Lung (tissue), 12 donors: ENCODE results near the gene DPP6. TPM values are rescaled to one million over a fixed set of nuclear protein-coding genes. Genes with fewer than 3 reads are reported as not detected.

Experiments
- ATAC-seq: fragments of 200-7000 bp; cut with Tn5 transposase; one replicate; pipeline ENCODE4 v1.9.1; 2020; ENCODE audit warnings: moderate number of reproducible peaks; ENCODE audit not compliant: insufficient read depth, low FRiP score
- DNase-seq, 3 donors: peaks; one replicate each; pipeline ENCODE4 v3.0.0-alpha.2; 2013 to 2017
- H3K27ac ChIP-seq, 2 donors: one replicate each; pipeline ENCODE4 v1.5.1; 2013; ENCODE audit warnings: mild to moderate bottlenecking in 2 of 2, moderate library complexity in 2 of 2, control low read depth in 1 of 2, inconsistent platforms in 1 of 2, low read depth in 1 of 2, low read length in 1 of 2
- H3K27me3 ChIP-seq, 3 donors: one replicate each; pipeline ENCODE4 v1.5.1; 2013; ENCODE audit warnings: low read length in 2 of 3; ENCODE audit not compliant: control insufficient read depth in 3 of 3, insufficient read depth in 3 of 3
- H3K36me3 ChIP-seq, 4 donors: one replicate each; pipeline ENCODE4 v1.5.1; 2013; ENCODE audit warnings: low read length in 4 of 4, mild to moderate bottlenecking in 1 of 4, moderate library complexity in 1 of 4; ENCODE audit not compliant: control insufficient read depth in 4 of 4, insufficient read depth in 4 of 4
- H3K4me1 ChIP-seq, 5 donors: one replicate each; pipeline ENCODE4 v1.5.1; 2013; ENCODE audit warnings: low read length in 5 of 5, mild to moderate bottlenecking in 2 of 5, moderate library complexity in 1 of 5; ENCODE audit not compliant: control insufficient read depth in 5 of 5, insufficient read depth in 5 of 5
- H3K4me3 ChIP-seq: one replicate; pipeline ENCODE4 v1.5.1; 2013; ENCODE audit warnings: mild to moderate bottlenecking, control low read depth, moderate library complexity
- H3K9ac ChIP-seq, 2 donors: one replicate each; pipeline ENCODE4 v1.5.1; 2013; ENCODE audit warnings: low read length in 2 of 2, control low read depth in 1 of 2; ENCODE audit not compliant: insufficient read depth in 1 of 2
- H3K9me3 ChIP-seq, 4 donors: one replicate each; pipeline ENCODE4 v1.5.1; 2013; ENCODE audit warnings: low read length in 3 of 4, mild to moderate bottlenecking in 1 of 4, moderate library complexity in 1 of 4; ENCODE audit not compliant: control insufficient read depth in 4 of 4, insufficient read depth in 3 of 4
- WGBS, 2 donors: extraction: QIAGEN DNeasy Blood & Tissue Kit; methylation state at CpG; one replicate each; pipeline ENCODE4 v1.1.7; 2013; 5-methylcytosine and 5-hydroxymethylcytosine counted together
- polyA plus RNA-seq, 2 donors: library from polyadenylated mRNA; stranded (reverse); fragments of 200-250 nt; gene quantifications; one replicate each; pipeline ENCODE4 v1.2.1, GENCODE V29; 2013
- total RNA-seq, 2 donors: library from RNA; depleted of rRNA in 1 of 2; stranded (reverse); fragments of >200 nt in 1 of 2; gene quantifications; one replicate each; pipeline ENCODE4 v1.2.1, GENCODE V29; 2014 to 2021
- TF ChIP-seq, protein P1 (sequence below): IDR thresholded peaks from 2 replicates; pipeline ENCODE4 v1.5.1; 2012; ENCODE audit warnings: mild to moderate bottlenecking; ENCODE audit errors: control extremely low read depth, extremely low read depth
- donor health status: control.
- donor health status: control.
- donor health status: Bipolar disorder and iron deficiency.
- donor health status: healthy.
- donor health status: DM: yes; HTN: yes; CAD: no.

Gene DPP6
- total and polyA plus RNA-seq, 4 donors, result 0.08 to 1.3 (median 0.75) TPM

DNA sequence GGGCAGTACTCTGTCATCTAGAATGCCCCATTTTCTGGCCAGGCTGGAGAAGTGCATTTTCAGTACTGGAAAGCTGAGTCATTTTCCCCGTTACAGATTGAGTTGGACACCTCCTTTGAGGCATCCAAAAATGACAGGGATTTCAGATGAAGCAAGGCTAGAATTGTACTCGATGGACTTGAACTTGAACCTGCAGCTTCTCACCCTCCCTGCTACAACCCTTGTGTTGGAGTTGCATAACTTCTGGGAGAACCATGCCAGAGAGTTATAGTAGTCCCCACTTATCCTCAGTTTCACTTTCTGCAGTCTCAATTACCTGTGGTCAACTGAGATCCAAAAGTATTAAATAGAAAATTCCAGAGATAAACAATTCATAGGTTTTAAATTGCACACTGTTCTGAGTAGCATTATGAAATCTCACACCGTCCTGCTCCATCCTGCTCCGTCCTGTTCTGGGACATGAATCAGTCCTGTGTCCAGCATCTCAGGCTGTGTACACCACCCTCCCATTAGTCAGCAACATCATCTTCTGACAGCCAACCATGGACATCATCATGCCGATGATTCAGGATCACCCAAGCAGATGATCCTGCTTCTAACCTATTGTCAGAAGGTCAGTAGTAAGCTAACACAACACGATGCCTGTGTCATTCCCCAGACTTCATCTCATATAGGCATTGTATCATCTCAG lies 363.7 kb downstream of the DPP6 start:
- Histone ChIP-seq H3K27me3 (no peaks in the 10 kb centered on the region), H3K9me3 (peaks cover 0 to 5% (median 0%) of the 10 kb centered on the region in 4 donors), H3K9ac (no peak overlapping the region), H3K4me1 (no peaks in the 10 kb centered on the region), H3K27ac (no peak overlapping the region), H3K4me3 (no peak overlapping the region), H3K36me3 (no peaks in the 10 kb centered on the region)
- TF ChIP-seq, protein P1, sequence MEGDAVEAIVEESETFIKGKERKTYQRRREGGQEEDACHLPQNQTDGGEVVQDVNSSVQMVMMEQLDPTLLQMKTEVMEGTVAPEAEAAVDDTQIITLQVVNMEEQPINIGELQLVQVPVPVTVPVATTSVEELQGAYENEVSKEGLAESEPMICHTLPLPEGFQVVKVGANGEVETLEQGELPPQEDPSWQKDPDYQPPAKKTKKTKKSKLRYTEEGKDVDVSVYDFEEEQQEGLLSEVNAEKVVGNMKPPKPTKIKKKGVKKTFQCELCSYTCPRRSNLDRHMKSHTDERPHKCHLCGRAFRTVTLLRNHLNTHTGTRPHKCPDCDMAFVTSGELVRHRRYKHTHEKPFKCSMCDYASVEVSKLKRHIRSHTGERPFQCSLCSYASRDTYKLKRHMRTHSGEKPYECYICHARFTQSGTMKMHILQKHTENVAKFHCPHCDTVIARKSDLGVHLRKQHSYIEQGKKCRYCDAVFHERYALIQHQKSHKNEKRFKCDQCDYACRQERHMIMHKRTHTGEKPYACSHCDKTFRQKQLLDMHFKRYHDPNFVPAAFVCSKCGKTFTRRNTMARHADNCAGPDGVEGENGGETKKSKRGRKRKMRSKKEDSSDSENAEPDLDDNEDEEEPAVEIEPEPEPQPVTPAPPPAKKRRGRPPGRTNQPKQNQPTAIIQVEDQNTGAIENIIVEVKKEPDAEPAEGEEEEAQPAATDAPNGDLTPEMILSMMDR, result no peak
- WGBS, 2 donors, result 82 to 85% methylated on average over 6 of the region's 6 CpGs
- DNase-seq, result no peak
- no peak for ATAC-seq

DNA sequence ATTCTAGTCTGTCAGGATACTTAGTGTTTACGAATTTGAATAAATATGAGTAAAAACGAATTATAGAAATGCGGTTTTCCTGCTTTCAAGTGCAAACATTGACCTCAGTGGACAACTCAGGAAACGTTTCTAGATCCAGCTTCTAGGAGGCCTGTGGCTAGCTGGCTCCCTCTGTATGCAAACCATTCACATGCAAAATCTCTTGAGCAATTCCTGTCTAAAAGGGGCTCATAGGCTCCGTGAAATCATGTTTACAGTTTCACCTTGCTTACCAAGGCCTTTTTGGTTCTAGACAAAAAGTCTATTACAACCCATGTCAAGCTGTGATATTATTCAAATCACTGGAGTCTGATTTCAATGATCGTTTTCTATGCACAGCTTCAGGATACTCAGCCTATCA lies 364.5 kb downstream of the DPP6 start:
- no peaks in the 10 kb centered on the region for H3K36me3 ChIP-seq
- TF ChIP-seq, protein P1, result no peak
- H3K9me3 ChIP-seq, result peaks cover 0 to 5% (median 0%) of the 10 kb centered on the region in 4 donors
- no peak for DNase-seq
- H3K27me3 ChIP-seq, result no peaks in the 10 kb centered on the region
- no peak overlapping the region for H3K27ac ChIP-seq
- H3K4me1 ChIP-seq, result no peaks in the 10 kb centered on the region
- H3K9ac ChIP-seq, result no peak overlapping the region
- H3K4me3 ChIP-seq, result no peak overlapping the region
- no peak for ATAC-seq
- whole genome bisulfite sequencing, 2 donors, result 50 to 53% methylated on average over 6 of the region's 6 CpGs

DNA sequence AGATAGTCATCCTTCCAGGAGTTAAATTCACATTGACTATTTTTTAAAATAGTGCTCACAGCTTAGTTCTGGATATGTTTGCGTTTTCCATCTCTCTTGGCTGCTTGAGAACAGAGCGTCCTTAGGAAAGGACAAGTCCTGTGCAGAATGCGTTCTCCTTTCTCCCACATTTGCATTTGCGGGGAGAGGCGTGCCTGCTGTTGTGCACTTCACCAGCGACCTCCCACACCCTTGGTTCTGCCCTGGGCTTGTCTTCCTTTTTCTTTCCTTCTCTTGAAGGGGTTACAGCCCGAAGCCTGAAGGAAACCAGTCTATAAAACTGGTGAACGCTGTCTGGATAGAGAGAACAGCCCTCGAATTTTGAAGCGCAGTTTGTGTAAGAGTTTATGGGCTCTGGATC lies 367.1 kb downstream of the DPP6 start:
- H3K4me1 ChIP-seq, result peaks cover 0 to 2% (median 0%) of the 10 kb centered on the region in 5 donors
- 78 to 79% methylated on average over 10 of the region's 10 CpGs for WGBS, 2 donors

More for the DNA sequence above, 367.1 kb downstream of the DPP6 start:
- TF ChIP-seq, protein P1, result no peak
- no peak overlapping the region for H3K27ac ChIP-seq
- no peaks in the 10 kb centered on the region for H3K27me3 ChIP-seq
- H3K4me3 ChIP-seq, result no peak overlapping the region
- DNase-seq (no peak), ATAC-seq (no peak)
- no peaks in the 10 kb centered on the region for H3K36me3 ChIP-seq
- H3K9me3 ChIP-seq, result peaks cover 0 to 5% (median 3%) of the 10 kb centered on the region in 4 donors
- no peak overlapping the region for H3K9ac ChIP-seq
